GM18873 (cell line): ENCODE data around the gene ZFHX3.

Experiments used
- ATAC-seq: cut with Tn5 transposase; IDR thresholded peaks from one replicate; pipeline ENCODE4 v1.9.1; 2021; ENCODE audit warnings: mild to moderate bottlenecking, moderate library complexity, moderate number of reproducible peaks; ENCODE audit not compliant: unreplicated experiment, low FRiP score

The ZFHX3 gene

DNA sequence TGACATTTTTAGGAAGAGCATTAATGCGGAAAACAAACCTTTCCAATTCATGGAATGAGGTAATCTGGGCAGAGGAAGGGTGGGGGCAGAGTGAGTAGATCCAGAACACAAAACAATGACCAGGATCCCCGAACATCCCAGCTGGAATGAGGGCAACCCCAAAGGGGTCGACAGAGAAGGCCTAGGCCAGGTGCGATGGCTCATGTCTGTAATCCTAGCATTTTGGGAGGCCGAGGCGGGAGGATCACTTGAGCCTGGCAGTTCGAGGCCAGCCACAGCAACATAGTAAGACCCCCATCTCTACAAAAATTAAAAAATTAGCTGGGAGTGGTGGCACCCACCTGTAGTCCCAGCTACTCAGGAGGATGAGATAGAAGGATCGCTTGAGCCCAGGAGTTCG is 64.7 kb downstream of the ZFHX3 start:
- no peak for ATAC-seq

DNA sequence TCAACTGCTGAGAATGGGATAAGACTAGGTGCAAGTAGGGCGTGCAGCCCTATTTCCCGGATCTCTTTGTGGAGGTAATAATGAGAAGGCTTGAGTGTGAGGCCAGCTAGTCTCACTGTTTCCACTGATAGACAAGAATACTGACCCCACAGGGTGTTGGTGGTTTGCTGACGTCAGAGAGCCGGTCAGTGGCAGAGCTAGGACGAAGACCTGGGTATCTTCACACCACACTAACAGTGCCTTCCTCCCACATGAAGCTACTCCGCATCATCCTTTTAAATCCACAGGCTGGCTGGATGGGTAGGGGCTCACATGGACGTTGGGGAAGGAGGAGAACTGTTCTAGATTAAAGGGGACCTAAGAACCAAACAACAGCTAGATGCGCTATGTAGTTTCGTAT is 68.0 kb downstream of the ZFHX3 start:
- no peak for ATAC-seq

DNA sequence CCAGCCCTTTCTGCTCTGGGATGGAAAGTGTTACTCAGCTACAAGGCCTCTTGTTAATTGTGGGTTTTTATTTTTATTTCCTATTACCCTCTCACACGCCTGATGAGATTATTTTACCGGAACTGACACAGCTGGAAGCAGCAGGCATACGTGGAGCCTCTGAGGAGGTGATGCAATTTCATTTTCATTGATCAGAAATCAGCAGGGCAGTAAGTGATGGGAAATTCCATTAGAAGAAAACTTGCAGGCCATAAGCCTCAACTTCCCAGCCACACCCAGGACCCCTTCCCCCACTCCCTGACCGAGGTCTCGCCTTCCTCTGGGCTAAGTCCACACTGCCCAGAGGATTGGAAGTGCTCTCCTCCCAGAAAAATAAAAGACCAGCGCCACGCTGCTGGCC is 69.7 kb downstream of the ZFHX3 start:
- no peak for ATAC-seq

DNA sequence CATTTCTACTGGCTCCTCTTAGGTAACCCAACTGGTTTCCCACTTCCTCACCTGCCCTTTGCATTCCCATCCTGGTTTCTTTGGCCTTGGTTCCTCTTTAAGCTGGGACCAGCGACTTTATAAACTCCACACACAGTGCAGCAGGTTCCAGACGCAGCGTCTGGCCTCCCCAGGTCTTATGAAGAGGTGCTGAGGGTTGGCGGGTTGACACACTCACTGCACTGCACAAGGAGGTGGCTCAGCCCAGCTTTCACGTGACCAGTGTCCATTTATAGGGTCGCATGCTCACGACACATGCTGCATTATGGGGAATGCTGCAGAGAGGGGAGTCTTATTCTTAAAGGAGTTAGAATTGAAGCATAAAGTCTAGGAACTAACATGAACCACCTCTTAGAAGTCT is 70.8 kb downstream of the ZFHX3 start:
- ATAC-seq: no peak

DNA sequence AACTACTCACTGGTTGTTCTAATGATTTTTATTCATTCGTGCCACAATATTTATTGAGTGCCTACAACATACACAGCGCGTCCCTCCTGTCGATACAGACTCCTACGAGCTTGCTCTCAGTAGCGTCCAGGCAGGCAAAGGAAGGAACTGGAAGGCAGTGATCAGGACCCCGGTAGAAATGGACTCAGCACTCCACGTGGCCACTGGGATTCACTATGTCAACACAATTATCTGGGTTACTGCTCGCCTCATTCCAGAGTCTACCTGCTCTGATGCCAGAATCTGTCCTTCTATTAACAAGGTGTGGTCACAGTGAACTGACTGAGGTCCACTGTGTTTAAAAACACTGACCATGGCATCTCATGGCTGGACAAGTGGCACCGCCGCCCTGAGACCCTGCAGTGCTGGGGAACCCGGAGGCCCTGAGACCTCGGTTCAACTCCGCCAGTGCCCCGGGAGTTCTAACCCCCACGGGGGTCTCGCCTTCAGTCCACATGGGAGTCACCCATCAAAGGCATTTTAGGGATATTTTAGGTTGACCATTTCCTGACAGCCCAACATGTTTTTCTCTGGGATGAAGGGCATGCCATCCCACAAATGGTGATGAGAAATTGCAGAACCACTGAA is 71.4 kb downstream of the ZFHX3 start:
- no peak for ATAC-seq

DNA sequence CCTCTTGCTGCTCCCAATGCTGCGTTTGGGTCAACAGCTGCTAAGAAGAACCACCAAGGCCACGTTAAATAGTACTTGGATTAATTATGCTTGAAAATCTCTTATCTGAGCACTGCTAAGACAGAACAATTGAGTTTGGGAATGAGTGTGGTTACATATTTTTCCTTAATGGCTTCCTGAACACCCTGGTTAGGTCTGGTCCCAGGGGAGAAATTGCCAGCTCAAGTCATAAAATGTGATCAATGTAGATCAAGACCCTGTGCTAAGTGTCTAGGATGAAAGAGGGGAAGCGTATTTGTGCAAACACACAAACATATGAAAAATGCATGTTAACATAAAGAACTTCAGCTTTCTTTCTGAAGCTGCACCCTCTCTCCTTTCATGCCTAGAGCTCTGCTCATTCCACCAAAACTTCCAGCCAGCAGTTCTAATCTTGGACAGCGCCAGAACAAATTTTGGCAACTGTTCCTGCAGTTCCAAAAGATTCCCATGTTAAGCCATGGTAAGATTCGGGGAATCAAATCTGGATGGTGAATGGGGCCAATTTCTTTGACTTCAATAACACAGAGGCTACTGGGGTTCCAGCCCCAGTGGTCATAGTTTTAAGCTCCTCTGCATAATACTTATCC is 72.0 kb downstream of the ZFHX3 start:
- ATAC-seq: no peak

DNA sequence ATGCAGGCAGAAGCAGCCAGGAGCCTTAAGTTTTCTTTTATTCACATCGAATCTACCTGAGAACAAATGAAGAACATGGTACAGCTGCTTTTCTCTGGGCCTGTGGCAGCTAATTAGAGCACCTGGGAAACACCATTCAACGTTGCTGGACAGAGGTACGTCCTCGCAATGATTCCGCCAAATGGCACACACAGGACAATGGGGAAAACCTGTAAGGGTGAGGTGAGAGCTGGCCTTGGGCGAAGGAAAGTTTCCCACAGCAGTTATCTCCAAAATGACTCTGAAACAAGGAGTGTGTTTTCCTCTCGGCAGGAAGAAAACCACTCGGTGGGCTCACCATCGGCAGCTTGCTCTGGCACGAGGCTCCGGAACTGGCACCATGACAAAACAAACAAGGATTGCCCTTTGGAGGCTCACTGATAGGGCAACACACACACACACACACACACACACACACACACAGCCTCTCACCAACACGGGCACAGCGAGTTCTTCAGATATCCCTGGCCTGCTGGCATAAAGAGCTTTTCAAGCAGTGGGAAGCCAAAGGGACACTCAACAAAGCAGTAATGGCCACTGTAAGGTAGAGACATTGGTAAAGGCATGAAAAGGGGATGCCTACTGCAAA is 73.7 kb downstream of the ZFHX3 start:
- ATAC-seq: no peak

DNA sequence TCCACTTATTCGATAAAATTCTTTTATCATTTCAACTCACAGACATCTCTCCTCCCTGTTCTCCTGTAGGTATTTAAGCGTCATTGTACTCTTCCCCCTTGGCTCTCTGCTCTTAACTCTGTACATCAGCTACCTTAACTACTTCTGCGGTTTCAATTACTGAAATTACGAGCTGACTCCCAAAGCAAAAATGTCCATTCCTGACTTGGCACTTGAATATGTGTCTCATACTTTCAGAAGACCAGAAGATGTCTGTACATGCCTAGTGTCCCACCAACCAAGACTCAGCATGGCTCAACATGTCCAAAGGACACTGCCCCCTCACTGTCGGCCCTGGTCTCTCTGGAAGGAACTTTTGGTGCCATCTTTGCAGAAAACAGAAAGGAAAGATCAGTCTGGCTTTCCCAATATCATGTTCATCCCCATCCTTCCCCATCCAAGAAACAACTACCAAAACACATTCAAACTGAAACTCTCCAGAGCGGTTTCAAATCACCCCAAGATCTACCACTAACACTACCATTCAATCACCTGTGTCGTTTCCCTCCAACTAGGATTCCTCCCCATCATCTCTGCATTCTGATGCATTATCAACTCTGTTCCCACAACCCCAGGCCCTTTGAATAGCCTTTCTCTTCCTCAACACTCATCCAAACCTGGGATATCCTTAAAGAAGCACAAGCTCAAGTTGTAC is 74.9 kb downstream of the ZFHX3 start:
- ATAC-seq: no peak

DNA sequence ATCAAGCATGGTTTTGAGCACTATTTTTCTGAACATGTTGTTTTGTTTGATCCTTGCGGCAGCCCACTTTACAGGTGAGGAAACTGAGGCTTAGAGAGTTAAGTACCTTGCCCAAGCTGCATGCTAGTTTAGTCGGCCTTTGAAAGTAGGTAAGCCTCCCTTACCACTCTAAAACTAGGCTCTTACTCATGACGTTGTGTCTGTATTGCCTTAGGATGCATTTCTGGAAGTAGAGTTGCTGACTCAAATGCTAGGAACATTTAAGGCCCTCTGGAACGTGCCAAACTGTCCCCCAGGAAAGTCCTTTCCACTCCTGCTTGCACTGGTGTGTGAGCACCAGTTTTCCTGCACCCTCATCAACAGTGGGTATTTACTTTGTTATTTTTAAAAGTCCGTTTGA is 76.6 kb downstream of the ZFHX3 start:
- no peak for ATAC-seq

DNA sequence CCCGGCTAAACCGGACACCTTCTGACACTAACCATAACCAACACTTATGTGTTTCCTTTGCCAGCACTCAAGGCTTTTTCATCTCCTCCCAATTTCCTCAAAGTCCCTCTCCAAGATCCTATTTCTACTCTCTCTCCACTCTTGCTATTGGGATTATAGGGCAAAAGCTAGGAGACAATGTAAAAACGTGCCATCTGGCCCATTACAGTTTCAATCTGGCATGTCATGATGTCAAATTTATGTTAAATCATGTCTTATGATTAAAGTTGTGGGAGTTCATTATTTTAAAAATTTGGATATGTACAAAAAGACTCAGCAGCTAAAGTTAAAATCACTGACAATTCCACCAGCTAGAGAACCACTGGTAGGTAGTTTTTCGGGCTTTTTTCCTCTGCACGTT is 77.3 kb downstream of the ZFHX3 start:
- no peak for ATAC-seq

DNA sequence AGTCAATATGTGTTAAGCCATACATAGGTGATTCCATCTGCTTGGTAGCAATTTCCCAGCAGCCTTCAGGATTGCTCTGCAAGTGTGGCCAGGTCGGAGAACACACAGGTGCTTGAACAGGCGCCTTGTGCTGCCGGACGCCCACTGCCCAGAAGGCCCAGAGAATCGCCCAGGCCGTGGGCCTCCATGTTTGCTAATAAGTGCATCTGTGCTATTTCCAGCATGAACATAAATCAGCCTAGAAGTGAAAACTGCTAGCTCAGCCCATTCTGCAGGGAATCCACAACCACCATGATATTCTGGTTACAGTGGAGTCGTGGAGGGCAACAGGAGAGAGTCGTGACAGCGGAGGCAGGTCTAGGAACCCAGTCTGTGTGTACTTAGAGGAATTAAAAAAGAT is 78.1 kb downstream of the ZFHX3 start:
- ATAC-seq: no peak

DNA sequence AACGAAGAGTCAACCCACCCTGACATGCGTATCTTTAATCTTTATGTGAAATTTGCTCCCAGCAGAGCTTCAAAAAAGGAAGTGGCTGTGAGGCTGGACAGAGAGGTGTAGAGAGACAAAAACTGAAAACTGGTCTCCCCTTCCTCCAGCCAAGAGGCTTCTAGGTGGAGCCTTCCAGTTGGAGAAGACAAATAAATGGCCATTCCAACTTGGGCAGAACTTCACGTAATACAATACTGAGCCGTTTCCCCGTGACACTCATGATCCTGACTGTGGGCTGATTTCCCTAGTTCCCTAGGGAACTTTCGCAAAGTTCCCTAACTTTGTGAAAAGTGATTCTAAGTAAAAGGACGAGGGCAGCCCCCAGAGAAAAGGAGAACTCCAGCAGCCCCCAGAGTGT is 78.8 kb downstream of the ZFHX3 start:
- ATAC-seq: no peak

DNA sequence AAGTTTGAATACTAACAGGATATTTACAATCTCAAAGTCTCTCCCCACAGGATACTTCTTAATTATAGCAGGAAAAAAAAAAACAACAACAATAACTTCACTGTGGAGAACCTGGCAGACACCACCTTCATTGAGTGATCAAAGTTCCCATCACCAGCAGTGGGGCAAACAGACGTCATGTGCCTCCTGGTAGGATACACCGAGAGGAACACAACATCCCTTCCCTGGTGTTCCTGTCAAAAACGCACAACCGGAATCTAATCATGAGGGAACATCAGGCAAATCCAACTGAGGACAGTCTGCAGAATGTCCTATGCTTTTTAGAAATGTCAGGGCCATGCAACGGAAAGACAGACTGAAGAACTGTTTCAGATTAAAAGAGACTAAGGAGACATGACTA is 80.0 kb downstream of the ZFHX3 start:
- no peak for ATAC-seq

DNA sequence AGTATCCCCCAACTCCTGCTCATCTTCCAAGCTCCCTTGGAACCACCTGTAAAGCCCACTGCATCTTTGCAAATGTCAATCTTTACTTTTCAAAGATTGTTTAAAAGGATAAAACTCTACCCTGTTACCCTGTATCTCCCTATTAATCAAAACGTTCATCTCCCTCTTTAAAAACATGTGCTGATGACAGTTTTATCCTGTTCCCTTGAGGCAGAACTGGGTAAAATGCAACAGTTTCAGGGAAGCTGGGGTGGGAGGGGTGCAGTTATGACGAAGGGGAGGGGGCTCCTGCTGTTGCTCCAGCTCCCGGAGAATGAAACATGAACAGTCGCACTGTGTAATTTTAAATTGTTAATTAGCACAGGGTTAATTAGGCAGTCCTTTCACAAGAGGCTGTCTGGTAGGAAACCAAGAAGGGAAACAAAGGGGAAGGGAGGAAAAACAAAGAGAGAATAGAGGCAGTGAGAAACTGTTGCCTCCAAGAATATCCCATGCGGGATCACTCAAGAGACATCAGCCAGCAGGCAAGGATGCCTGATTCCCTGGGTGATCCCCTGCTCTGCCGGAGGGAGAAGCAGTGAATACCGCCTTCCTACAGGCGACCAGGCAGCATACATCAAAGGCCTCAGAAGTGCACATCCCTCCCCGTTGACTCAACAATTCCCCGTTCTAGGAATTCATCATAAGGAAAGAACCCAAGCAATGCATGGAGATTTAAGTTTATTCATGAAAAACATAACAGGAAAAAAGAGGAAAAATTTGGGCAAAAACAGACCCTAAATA is 84.2 kb downstream of the ZFHX3 start:
- no peak for ATAC-seq

DNA sequence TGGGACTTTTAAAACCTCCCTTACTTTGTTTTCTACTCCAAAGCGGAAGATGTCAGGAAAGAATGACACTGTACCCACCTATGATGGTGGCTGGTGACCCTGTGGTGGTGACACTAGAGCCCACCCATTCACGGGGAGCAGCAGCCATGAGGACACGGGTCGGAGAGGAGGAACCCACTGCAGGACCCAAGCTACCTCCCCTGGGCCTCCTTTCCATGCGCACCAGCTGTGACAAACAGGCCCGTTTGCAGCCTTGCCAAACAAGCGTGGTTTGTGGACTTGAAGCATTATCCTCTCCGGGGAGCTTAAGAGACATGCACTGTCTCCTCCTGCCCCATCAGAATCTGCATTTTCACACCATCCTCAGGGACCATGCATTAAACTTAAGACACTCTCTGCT is 85.6 kb downstream of the ZFHX3 start:
- ATAC-seq: no peak

DNA sequence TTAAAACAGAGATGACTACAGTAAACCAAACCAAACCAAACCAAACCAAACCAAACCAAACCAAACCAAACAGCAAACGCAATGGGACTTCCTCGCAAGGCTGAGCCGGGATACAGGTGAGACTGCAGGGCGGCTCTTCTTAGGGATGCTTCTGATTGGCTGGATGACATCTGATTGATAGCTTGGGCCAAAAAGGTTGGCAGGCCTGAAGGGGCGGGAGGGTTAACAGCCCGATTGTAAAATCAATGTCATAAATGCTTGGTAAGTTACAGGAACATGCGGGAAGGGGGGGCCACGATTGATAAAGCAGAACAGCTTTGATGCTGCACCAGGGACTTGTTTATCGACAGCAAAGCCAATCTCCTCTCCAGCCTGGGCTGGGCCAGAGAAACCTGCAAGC is 86.1 kb downstream of the ZFHX3 start:
- ATAC-seq: no peak

DNA sequence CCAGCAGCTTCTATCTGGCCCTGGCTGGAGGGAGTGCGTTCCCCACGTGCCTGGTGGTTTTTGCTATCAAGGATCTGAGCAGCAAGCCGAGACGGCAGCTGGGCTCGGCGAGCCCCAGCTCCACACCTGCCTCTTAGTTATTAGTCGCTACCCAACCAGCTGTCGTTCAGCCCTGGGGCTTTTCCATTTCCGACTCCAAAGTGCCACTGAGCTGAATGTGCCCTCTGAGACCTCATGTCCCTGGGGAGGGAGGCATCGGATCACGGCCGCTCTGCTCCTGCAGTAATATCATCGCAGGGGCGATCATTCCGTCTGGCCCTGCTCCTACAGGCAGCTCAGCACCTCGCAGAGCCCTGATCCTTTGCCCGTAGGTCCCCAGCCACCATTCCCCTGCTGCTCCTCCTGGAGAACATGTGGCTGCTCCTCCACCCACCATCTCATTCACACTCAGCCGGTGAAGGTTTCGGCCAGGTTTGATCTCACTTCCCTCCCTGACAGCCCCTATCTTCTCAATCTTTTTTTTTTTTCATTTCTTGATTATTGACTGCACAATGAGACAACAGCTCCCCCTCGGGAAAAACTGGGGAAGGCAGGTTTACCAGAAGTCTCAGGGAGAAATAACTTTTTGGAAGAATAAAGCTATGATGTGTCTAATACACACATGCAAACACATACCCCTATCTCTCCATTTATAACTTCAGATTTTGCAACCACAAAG is 86.7 kb downstream of the ZFHX3 start:
- ATAC-seq: no peak

DNA sequence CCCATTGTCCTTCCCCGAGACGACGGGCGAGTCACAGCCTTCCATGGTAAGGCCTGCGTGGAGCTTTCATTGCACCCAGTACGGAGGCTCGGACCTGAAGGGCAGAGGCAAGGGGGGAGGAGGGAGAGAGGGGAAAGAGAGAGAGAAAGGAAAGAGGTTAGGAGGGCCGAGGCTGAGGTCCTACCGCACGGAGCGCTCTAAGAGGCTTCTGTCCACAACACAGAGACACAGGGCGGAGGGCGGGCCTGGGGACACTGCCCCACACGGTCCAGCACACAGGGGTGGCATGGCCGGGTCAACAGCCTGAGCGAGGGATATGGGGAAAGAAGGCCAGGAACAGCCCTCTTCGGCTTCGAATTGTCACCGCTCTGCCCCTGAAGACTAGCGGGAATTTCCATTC is 87.8 kb downstream of the ZFHX3 start:
- ATAC-seq: no peak

DNA sequence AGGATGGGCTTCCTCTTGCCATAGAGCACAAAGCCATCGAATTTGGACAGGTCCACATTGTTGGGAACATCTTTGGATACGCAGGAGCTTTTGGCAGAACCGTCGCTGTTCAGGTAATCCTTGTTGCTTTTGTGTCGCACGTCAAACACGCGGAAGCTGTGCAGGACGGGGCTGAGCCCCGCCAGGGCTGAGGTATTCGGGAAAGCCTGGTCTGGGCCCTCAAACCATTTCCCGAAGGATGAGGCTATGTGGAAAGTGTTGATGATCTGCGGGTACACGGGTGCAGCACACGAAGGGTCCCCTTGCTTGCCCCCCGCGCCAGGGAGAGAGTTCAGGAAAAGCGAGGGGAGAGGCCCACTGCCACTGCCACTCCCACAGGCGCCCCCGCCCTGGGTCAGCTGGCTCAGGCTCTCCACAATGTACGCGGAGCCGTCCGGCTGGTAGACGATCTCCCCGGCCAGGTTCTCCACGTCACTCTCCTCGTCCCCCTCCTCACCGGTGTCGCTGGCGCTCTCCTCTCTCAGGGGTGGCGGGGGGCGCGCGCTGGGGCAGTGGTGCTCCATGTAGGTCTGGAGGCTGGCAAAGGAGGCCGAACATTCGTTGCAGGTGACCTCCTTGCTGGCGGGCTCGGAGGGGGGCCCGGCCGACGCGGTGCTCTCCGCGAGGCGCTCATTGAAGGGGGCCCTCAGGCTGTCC is 88.5 kb downstream of the ZFHX3 start:
- ATAC-seq: no peak
